NCI-H226 (cell line): ENCODE results near the gene TUFT1.
A peak's percentile ranks its signal among the peaks of the same experiment; 100 is the strongest.
"Not testable (repeated sequence)": the region's sequence is repeated elsewhere in the genome, so short reads cannot be mapped to it uniquely, and the experiment has no call there.

Source experiments
- DNase-seq: peaks from one replicate; pipeline ENCODE4 v3.0.0-alpha.2; 2015

TUFT1 gene

GRCh38 chr1:151581921-151582320 is 41.8 kb downstream of the TUFT1 start:
- no peak for DNase-seq

GRCh38 chr1:151583796-151584195 is 43.7 kb downstream of the TUFT1 start:
- no peak for DNase-seq

GRCh38 chr1:151584278-151584677 is 44.2 kb downstream of the TUFT1 start:
- no peak for DNase-seq

- DNase-seq = no peak
Measured at GRCh38 chr1:151584780-151585179, 44.7 kb downstream of the TUFT1 start.

GRCh38 chr1:151585622-151586021 is 45.5 kb downstream of the TUFT1 start:
- DNase-seq = peak; percentile 82

GRCh38 chr1:151590961-151591360 is 50.9 kb downstream of the TUFT1 start:
- no peak for DNase-seq

GRCh38 chr1:151593730-151594129 is 53.6 kb downstream of the TUFT1 start:
- DNase-seq = no peak

- DNase-seq = peak; percentile 28
Measured at GRCh38 chr1:151594143-151594625, 54.1 kb downstream of the TUFT1 start.

- DNase-seq = peak; percentile 95
Measured at GRCh38 chr1:151596166-151596953, 56.3 kb downstream of the TUFT1 start.

- DNase-seq = not testable (repeated sequence)
Measured at GRCh38 chr1:151602550-151602949, 62.4 kb downstream of the TUFT1 start.

- DNase-seq = no peak
Measured at GRCh38 chr1:151604291-151604690, 64.2 kb downstream of the TUFT1 start.

- DNase-seq = peak; percentile 72
Measured at GRCh38 chr1:151606384-151606783, 66.3 kb downstream of the TUFT1 start.

- no peak for DNase-seq
Measured at GRCh38 chr1:151606857-151607256, 66.7 kb downstream of the TUFT1 start.

GRCh38 chr1:151610142-151610541 is 70.0 kb downstream of the TUFT1 start:
- no peak for DNase-seq

- DNase-seq = peak; percentile 45
Measured at GRCh38 chr1:151611288-151611790, 71.2 kb downstream of the TUFT1 start.

- peak; percentile 88 for DNase-seq
Measured at GRCh38 chr1:151611832-151612500, 71.9 kb downstream of the TUFT1 start, which contains the start of gene SNX27. Gene SNX27 (plus strand): TSS chr1:151612050. CDS start chr1:151612202, 152 bp downstream.

- peak; percentile 38 for DNase-seq
Measured at GRCh38 chr1:151612501-151613281, 72.6 kb downstream of the TUFT1 start.

GRCh38 chr1:151613282-151613780 is 73.2 kb downstream of the TUFT1 start:
- DNase-seq = no peak

- no peak for DNase-seq
Measured at GRCh38 chr1:151615711-151616504, 75.8 kb downstream of the TUFT1 start.

- no peak for DNase-seq
Measured at GRCh38 chr1:151616505-151616849, 76.4 kb downstream of the TUFT1 start.

GRCh38 chr1:151618003-151618402 is 77.9 kb downstream of the TUFT1 start:
- no peak for DNase-seq

GRCh38 chr1:151618470-151618869 is 78.4 kb downstream of the TUFT1 start:
- DNase-seq = no peak
